Tibial artery (tissue), 4 donors: ENCODE data around the gene ADAMTSL4.
A peak's percentile ranks its signal among the peaks of the same experiment; 100 is the strongest.
"Not testable (repeated sequence)": the region's sequence is repeated elsewhere in the genome, so short reads cannot be mapped to it uniquely, and the experiment has no call there.

Experiments used
- DNase-seq, 2 donors: peaks; one replicate each; pipeline ENCODE4 v3.0.0-alpha.2; 2019
- H3K27ac ChIP-seq, 2 donors: fragments of 200-600 bp; sonication (generic) in 1 of 2; 1 replicate in 1 of 2; 2 replicates in 1 of 2; pipeline ENCODE4 v1.5.1; 2018 to 2019; ENCODE audit warnings: mild to moderate bottlenecking in 1 of 2
- H3K27me3 ChIP-seq, 2 donors: fragments of 200-600 bp; sonication (generic) in 1 of 2; one replicate each; pipeline versions ENCODE4 v1.5.1 to v1.6.0; 2016 to 2019
- H3K36me3 ChIP-seq, 3 donors: fragments of 200-600 bp; sonication (generic) in 2 of 3; one replicate each; pipeline ENCODE4 v1.5.1; 2016 to 2019; ENCODE audit warnings: mild to moderate bottlenecking in 2 of 3
- H3K4me1 ChIP-seq, 4 donors: fragments of 200-600 bp; sonication (generic) in 2 of 4; 1 replicate in 3 of 4; 2 replicates in 1 of 4; pipeline ENCODE4 v1.5.1; 2016 to 2019
- H3K4me3 ChIP-seq, 2 donors: fragments of 200-600 bp; sonication (generic) in 1 of 2; 1 replicate in 1 of 2; 2 replicates in 1 of 2; pipeline ENCODE4 v1.5.1; 2018 to 2019; ENCODE audit warnings: mild to moderate bottlenecking in 2 of 2
- H3K9me3 ChIP-seq, 3 donors: fragments of 200-600 bp; sonication (generic) in 1 of 3; one replicate each; pipeline ENCODE4 v1.5.1; 2016 to 2019
- intact Hi-C: fragments of 100-400 bp; cut with DNase I; formaldehyde crosslinking; loops from one replicate; pipeline ENCODE4 v1.15.0; 2023; ENCODE audit warnings: low total_unique reads
- TF ChIP-seq, protein P1 (sequence below), 2 experiments: fragments of 200-600 bp in 1 of 2; fragments of 450-650 bp in 1 of 2; IDR thresholded peaks; one replicate each; pipeline ENCODE4 v1.5.1; 2017 to 2019; ENCODE audit warnings: antibody characterized with exemption in 2 of 2, mild to moderate bottlenecking in 1 of 2, moderate library complexity in 1 of 2

ADAMTSL4 gene

DNA sequence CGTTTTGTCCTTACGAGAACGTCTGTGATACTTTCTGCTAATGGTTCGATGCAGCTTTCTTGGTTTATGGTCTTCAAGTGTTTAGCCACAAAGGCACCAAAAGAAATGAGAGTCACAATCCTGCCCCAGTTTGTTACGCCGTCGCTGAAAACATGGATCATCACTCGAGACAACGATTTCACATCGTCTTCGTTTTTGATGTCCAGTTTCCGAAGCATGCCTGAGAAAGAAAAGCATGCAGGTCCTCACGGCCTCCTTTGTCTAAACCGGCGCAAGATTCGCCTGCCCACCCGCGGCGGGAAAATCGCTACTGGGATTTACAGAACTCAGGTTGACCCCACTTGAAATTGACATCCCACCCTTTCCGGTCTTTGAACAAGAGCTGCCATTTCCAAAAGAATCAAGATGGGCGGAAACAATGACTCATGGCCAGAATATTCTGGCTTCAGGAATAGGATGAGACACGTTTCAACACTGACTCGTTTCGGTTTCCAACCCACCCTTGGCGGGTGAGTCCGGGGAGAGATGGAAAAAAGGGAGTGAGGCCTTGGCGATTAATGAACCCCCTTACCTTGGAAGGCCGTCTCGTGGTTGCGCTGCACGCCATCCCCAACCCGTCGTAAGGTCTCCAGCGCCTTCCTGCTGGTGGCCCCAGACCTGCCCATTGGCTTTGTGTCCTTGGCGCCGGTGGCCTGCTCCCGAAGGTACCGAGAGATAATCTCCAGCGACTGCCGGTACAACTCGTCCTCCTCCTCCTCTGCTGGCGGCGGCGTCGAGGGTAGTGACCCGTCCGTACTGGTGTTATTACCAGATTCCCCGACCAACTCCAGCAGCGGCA lies 29.3 kb downstream of the ADAMTSL4 start:
- Histone ChIP-seq H3K27me3 (no peaks in the 10 kb centered on the region), H3K36me3 (peaks cover 47 to 56% (median 47%) of the 10 kb centered on the region in 3 donors), H3K27ac (peak overlapping the region; percentile 99), H3K4me1 (peaks cover 0 to 35% (median 19%) of the 10 kb centered on the region in 4 donors), H3K9me3 (no peaks in the 10 kb centered on the region), H3K4me3 (peak overlapping the region; percentile 93 to 97)
- peak; percentile 72 to 79 for DNase-seq
- TF ChIP-seq, protein P1, sequence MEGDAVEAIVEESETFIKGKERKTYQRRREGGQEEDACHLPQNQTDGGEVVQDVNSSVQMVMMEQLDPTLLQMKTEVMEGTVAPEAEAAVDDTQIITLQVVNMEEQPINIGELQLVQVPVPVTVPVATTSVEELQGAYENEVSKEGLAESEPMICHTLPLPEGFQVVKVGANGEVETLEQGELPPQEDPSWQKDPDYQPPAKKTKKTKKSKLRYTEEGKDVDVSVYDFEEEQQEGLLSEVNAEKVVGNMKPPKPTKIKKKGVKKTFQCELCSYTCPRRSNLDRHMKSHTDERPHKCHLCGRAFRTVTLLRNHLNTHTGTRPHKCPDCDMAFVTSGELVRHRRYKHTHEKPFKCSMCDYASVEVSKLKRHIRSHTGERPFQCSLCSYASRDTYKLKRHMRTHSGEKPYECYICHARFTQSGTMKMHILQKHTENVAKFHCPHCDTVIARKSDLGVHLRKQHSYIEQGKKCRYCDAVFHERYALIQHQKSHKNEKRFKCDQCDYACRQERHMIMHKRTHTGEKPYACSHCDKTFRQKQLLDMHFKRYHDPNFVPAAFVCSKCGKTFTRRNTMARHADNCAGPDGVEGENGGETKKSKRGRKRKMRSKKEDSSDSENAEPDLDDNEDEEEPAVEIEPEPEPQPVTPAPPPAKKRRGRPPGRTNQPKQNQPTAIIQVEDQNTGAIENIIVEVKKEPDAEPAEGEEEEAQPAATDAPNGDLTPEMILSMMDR (IDR thresholded peaks at IDR 0.05) = no peak
- intact Hi-C loops = loop anchor here (2.0 to 5.0 kb wide), 2 partner anchors 18 to 44 kb away; no protein-coding TSS in a partner anchor

DNA sequence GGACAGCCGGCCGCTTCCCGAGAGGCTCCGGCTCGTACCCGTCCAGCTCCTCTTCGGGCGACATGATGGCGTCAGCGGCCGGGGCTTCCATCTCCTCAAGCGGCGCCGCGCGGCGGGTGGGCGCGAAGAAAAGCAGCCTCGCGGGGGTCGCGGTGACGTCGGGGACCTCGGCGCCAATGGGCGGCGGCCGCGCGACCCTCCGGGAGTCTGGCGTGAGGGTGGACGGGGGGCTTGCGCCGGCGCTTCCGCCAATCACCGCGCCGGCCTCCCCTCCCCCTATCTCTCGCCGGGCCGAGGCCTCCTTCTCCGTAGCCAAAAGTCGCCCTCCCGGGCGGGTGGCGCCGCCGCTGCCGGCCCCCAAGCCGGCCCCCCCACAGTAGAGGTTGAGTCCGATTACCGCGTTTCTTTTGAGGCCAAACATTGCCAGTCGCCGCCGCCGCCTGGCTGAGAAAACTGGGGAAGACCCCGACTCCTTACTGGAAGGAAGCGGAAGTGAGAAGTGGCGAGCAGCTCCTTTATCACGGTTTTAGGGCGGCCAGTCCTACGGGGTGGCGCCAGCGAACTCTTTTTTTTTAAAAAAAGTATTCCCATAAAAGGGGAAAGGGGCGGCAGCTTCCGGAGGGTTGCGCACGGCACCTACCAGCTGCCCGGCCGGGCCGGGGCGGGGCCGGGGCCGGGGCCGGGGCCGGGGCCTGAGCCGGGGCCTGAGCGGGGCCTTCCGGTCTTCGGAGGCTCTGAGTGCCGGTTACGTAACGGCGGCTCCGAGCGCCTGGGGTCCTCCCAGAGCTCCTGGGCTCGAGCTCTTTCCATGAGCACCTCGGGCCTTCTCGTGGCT lies 30.1 kb downstream of the ADAMTSL4 start, which contains the start of gene MCL1:
MCL1 (minus strand) TSS at position 501 of the 835 bp plus-strand sequence; CDS start at position 421, 80 bp downstream.
- peak; percentile 93 to 97 for DNase-seq
- Histone ChIP-seq H3K4me3 (peak within 1 kb of the TSS; percentile 93 to 97), H3K27me3 (no peaks in the 10 kb centered on the region), H3K4me1 (peaks cover 0 to 27% (median 12%) of the 10 kb centered on the region in 4 donors), H3K36me3 (peaks cover 39 to 48% (median 39%) of the 10 kb centered on the region in 3 donors), H3K9me3 (no peaks in the 10 kb centered on the region), H3K27ac (peak within 1 kb of the TSS; percentile 99)
- intact Hi-C loops = loop anchor here (2.0 to 5.0 kb wide), 2 partner anchors 19 to 43 kb away; no protein-coding TSS in a partner anchor
- TF ChIP-seq, protein P1 (IDR thresholded peaks at IDR 0.05) = no peak

- intact Hi-C loops = loop anchor here (2.0 to 5.0 kb wide), 2 partner anchors 19 to 42 kb away; no protein-coding TSS in a partner anchor
- Histone ChIP-seq H3K4me1 (peaks cover 0 to 19% (median 9%) of the 10 kb centered on the region in 4 donors), H3K36me3 (peaks cover 32 to 40% (median 35%) of the 10 kb centered on the region in 3 donors), H3K27me3 (no peaks in the 10 kb centered on the region), H3K9me3 (no peaks in the 10 kb centered on the region), H3K27ac (peak overlapping the region; percentile 99), H3K4me3 (peak overlapping the region; percentile 93 to 97)
- DNase-seq = no peak
- TF ChIP-seq, protein P1 (IDR thresholded peaks at IDR 0.05) = peak in 1 of 2 experiments; percentile 4
Measured at GRCh38 chr1:150579945-150580642, 30.9 kb downstream of the ADAMTSL4 start.

GRCh38 chr1:150580966-150581365 lies 31.8 kb downstream of the ADAMTSL4 start:
- H3K4me3 ChIP-seq, intact Hi-C loops, H3K9me3 ChIP-seq, DNase-seq, H3K27ac ChIP-seq, H3K27me3 ChIP-seq: not testable (repeated sequence)
- Histone ChIP-seq H3K36me3 (peaks cover 23 to 32% (median 32%) of the 10 kb centered on the region in 3 donors), H3K4me1 (peaks cover 0 to 14% (median 9%) of the 10 kb centered on the region in 4 donors)

GRCh38 chr1:150581437-150581836 lies 32.2 kb downstream of the ADAMTSL4 start:
- DNase-seq, H3K4me3 ChIP-seq, intact Hi-C loops, H3K9me3 ChIP-seq, H3K27ac ChIP-seq, H3K27me3 ChIP-seq: not testable (repeated sequence)
- Histone ChIP-seq H3K4me1 (peaks cover 0 to 14% (median 9%) of the 10 kb centered on the region in 4 donors), H3K36me3 (peaks cover 19 to 27% (median 27%) of the 10 kb centered on the region in 3 donors)

DNA sequence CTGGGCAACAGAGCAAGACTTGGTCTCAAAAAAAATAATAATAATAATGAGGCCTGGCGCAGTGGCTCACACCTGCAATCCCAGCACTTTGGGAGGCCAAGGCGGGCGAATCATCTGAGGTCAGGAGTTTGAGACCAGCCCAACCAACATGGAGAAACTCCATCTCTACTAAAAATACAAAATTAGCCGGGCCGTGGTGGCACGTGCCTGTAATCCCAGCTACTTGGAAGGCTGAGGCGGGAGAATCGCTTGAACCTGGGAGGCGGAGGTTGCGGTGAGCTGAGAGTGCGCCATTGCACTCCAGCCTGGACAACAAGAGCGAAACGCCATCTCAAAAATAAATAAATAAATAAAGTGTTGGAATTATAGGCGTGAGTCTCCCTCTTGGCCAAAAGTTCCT lies 32.8 kb downstream of the ADAMTSL4 start:
- Histone ChIP-seq H3K4me1 (peaks cover 0 to 14% (median 9%) of the 10 kb centered on the region in 4 donors), H3K36me3 (peaks cover 13 to 22% (median 22%) of the 10 kb centered on the region in 3 donors)
- H3K27ac ChIP-seq, H3K27me3 ChIP-seq, H3K9me3 ChIP-seq, intact Hi-C loops, H3K4me3 ChIP-seq, DNase-seq: not testable (repeated sequence)
